Right atrium auricular region (tissue), 2 donors: ENCODE data around the gene ARPP19. TPM values are rescaled to one million over a fixed set of nuclear protein-coding genes. Genes with fewer than 3 reads are reported as not detected.
"Not testable (repeated sequence)": the region's sequence is repeated elsewhere in the genome, so short reads cannot be mapped to it uniquely, and the experiment has no call there.

Source experiments
- DNase-seq: peaks from one replicate; pipeline ENCODE4 v3.0.0-alpha.2; 2019; ENCODE audit warnings: low spot score
- H3K27ac ChIP-seq, 2 donors: fragments of 200-600 bp; sonication (generic); 1 replicate in 1 of 2; 2 replicates in 1 of 2; pipeline ENCODE4 v1.5.1; 2016 to 2019
- H3K27me3 ChIP-seq, 2 donors: fragments of 200-600 bp; sonication (generic); one replicate each; pipeline versions ENCODE4 v1.5.1 to v1.6.0; 2017 to 2019
- H3K36me3 ChIP-seq: fragments of 200-600 bp; sonication (generic); one replicate; pipeline ENCODE4 v1.5.1; 2016
- H3K4me1 ChIP-seq, 2 donors: fragments of 200-600 bp; sonication (generic); one replicate each; pipeline versions ENCODE4 v1.5.1 to v1.6.0; 2017 to 2019
- H3K4me3 ChIP-seq, 2 donors: fragments of 200-600 bp; sonication (generic); 1 replicate in 1 of 2; 2 replicates in 1 of 2; pipeline ENCODE4 v1.5.1; 2017 to 2019; ENCODE audit warnings: mild to moderate bottlenecking in 1 of 2, moderate library complexity in 1 of 2
- H3K9me3 ChIP-seq, 2 donors: fragments of 200-600 bp; sonication (generic); one replicate each; pipeline ENCODE4 v1.5.1; 2019
- CTCF ChIP-seq, 2 donors: fragments of 200-600 bp; sonication (generic); IDR thresholded peaks; one replicate each; pipeline ENCODE4 v1.5.1; 2019; ENCODE audit warnings: antibody characterized with exemption in 2 of 2
- total RNA-seq, 2 donors: library from RNA; depleted of rRNA; stranded (reverse); fragments of >200 nt; gene quantifications; one replicate each; pipeline ENCODE4 v1.1.0, GENCODE V29; 2016

The ARPP19 gene
- total RNA-seq, 2 donors from 2014 or later, result 82.7 to 94.3 TPM

- Histone ChIP-seq H3K27me3 (no peaks in the 10 kb centered on the region), H3K4me3 (no peak overlapping the region), H3K4me1 (no peaks in the 10 kb centered on the region), H3K9me3 (no peaks in the 10 kb centered on the region), H3K27ac (no peak overlapping the region), H3K36me3 (peaks cover 23% of the 10 kb centered on the region)
- DNase-seq, result no peak
- no peak for TF ChIP-seq CTCF (IDR thresholded peaks at IDR 0.05)
Observed at GRCh38 chr15:52579852-52580251, 11.0 kb upstream of the ARPP19 start.

- Histone ChIP-seq H3K36me3 (peaks cover 6% of the 10 kb centered on the region), H3K9me3 (no peaks in the 10 kb centered on the region), H3K4me3 (no peak overlapping the region), H3K27ac (no peak overlapping the region), H3K27me3 (no peaks in the 10 kb centered on the region), H3K4me1 (no peaks in the 10 kb centered on the region)
- TF ChIP-seq CTCF (IDR thresholded peaks at IDR 0.05), result no peak
- no peak for DNase-seq
Observed at GRCh38 chr15:52576692-52577091, 7.9 kb upstream of the ARPP19 start.

- H3K27ac ChIP-seq, H3K4me3 ChIP-seq, H3K27me3 ChIP-seq, DNase-seq, H3K4me1 ChIP-seq, H3K9me3 ChIP-seq, H3K36me3 ChIP-seq: not testable (repeated sequence)
Observed at GRCh38 chr15:52575573-52575972, 6.7 kb upstream of the ARPP19 start.

GRCh38 chr15:52575072-52575471, 6.2 kb upstream of the ARPP19 start:
- H3K36me3 ChIP-seq, result no peaks in the 10 kb centered on the region
- no peaks in the 10 kb centered on the region for H3K4me1 ChIP-seq
- H3K9me3 ChIP-seq, result no peaks in the 10 kb centered on the region
- no peaks in the 10 kb centered on the region for H3K27me3 ChIP-seq
- no peak for TF ChIP-seq CTCF (IDR thresholded peaks at IDR 0.05)
- H3K4me3 ChIP-seq, result no peak overlapping the region
- no peak for DNase-seq
- H3K27ac ChIP-seq, result no peak overlapping the region

GRCh38 chr15:52574623-52575022, 5.8 kb upstream of the ARPP19 start:
- not testable (repeated sequence) for H3K4me3 ChIP-seq, H3K27ac ChIP-seq, H3K36me3 ChIP-seq, DNase-seq, H3K27me3 ChIP-seq, H3K4me1 ChIP-seq, H3K9me3 ChIP-seq

GRCh38 chr15:52567871-52568600, 794 bp downstream of the ARPP19 start:
- Histone ChIP-seq H3K4me3 (peak overlapping the region; percentile 67 to 76), H3K4me1 (peaks cover 0 to 42% of the 10 kb centered on the region in 2 donors), H3K27ac (peak overlapping the region; percentile 94 to 95), H3K36me3 (no peaks in the 10 kb centered on the region), H3K27me3 (no peaks in the 10 kb centered on the region), H3K9me3 (no peaks in the 10 kb centered on the region)
- TF ChIP-seq CTCF (IDR thresholded peaks at IDR 0.05), result no peak
- DNase-seq, result no peak

GRCh38 chr15:52566889-52567288, 1.9 kb downstream of the ARPP19 start:
- H3K27me3 ChIP-seq, result no peaks in the 10 kb centered on the region
- peak overlapping the region; percentile 94 to 95 for H3K27ac ChIP-seq
- peaks cover 0 to 44% of the 10 kb centered on the region in 2 donors for H3K4me1 ChIP-seq
- H3K36me3 ChIP-seq, result no peaks in the 10 kb centered on the region
- no peaks in the 10 kb centered on the region for H3K9me3 ChIP-seq
- peak overlapping the region; percentile 67 to 76 for H3K4me3 ChIP-seq
- no peak for TF ChIP-seq CTCF (IDR thresholded peaks at IDR 0.05)
- DNase-seq, result no peak

- peaks cover 0 to 50% of the 10 kb centered on the region in 2 donors for H3K4me1 ChIP-seq
- DNase-seq, H3K27me3 ChIP-seq, H3K4me3 ChIP-seq, H3K9me3 ChIP-seq, H3K36me3 ChIP-seq: not testable (repeated sequence)
- H3K27ac ChIP-seq, result peak overlapping the region; percentile 94 to 95
Observed at GRCh38 chr15:52565417-52566358, 3.1 kb downstream of the ARPP19 start.
